GM18907 (cell line): ENCODE measurements around the gene BTBD3.

Source experiments
- ATAC-seq: cut with Tn5 transposase; IDR thresholded peaks from one replicate; pipeline ENCODE4 v1.9.1; 2021; ENCODE audit warnings: mild to moderate bottlenecking, moderate library complexity; ENCODE audit not compliant: unreplicated experiment

BTBD3 gene

GRCh38 chr20:11912659-11913415 is 4.9 kb upstream of the BTBD3 start:
- ATAC-seq, result no peak

- no peak for ATAC-seq
Observed at GRCh38 chr20:11918391-11918845, 725 bp downstream of the BTBD3 start.

GRCh38 chr20:11918981-11919380 is 1.3 kb downstream of the BTBD3 start:
- ATAC-seq, result peak; percentile 42

- no peak for ATAC-seq
Observed at GRCh38 chr20:11919581-11919980, 1.9 kb downstream of the BTBD3 start.

- ATAC-seq, result no peak
Observed at GRCh38 chr20:11920083-11920482, 2.4 kb downstream of the BTBD3 start.

GRCh38 chr20:11921321-11921720 is 3.6 kb downstream of the BTBD3 start:
- ATAC-seq, result no peak

GRCh38 chr20:11922561-11922960 is 4.9 kb downstream of the BTBD3 start:
- no peak for ATAC-seq

- no peak for ATAC-seq
Observed at GRCh38 chr20:11924923-11925322, 7.2 kb downstream of the BTBD3 start.

- no peak for ATAC-seq
Observed at GRCh38 chr20:11926292-11926998, 8.8 kb downstream of the BTBD3 start.

GRCh38 chr20:11929947-11930346 is 12.3 kb downstream of the BTBD3 start:
- ATAC-seq, result no peak

GRCh38 chr20:11935212-11936154 is 17.8 kb downstream of the BTBD3 start:
- no peak for ATAC-seq

- no peak for ATAC-seq
Observed at GRCh38 chr20:11936157-11936556, 18.5 kb downstream of the BTBD3 start.

GRCh38 chr20:11937230-11937629 is 19.5 kb downstream of the BTBD3 start:
- no peak for ATAC-seq

GRCh38 chr20:11941593-11942246 is 24.0 kb downstream of the BTBD3 start:
- ATAC-seq, result no peak

GRCh38 chr20:11943778-11944177 is 26.1 kb downstream of the BTBD3 start:
- ATAC-seq, result no peak

- no peak for ATAC-seq
Observed at GRCh38 chr20:11948806-11949205, 31.1 kb downstream of the BTBD3 start.

- no peak for ATAC-seq
Observed at GRCh38 chr20:11949711-11950110, 32.0 kb downstream of the BTBD3 start.

- no peak for ATAC-seq
Observed at GRCh38 chr20:11951696-11952095, 34.0 kb downstream of the BTBD3 start.

- no peak for ATAC-seq
Observed at GRCh38 chr20:11952639-11953038, 34.9 kb downstream of the BTBD3 start.

GRCh38 chr20:11957911-11958310 is 40.2 kb downstream of the BTBD3 start:
- no peak for ATAC-seq

GRCh38 chr20:11958855-11959254 is 41.2 kb downstream of the BTBD3 start:
- no peak for ATAC-seq
